ENCODE results near the gene BCAS3.

The BCAS3 gene

DNA sequence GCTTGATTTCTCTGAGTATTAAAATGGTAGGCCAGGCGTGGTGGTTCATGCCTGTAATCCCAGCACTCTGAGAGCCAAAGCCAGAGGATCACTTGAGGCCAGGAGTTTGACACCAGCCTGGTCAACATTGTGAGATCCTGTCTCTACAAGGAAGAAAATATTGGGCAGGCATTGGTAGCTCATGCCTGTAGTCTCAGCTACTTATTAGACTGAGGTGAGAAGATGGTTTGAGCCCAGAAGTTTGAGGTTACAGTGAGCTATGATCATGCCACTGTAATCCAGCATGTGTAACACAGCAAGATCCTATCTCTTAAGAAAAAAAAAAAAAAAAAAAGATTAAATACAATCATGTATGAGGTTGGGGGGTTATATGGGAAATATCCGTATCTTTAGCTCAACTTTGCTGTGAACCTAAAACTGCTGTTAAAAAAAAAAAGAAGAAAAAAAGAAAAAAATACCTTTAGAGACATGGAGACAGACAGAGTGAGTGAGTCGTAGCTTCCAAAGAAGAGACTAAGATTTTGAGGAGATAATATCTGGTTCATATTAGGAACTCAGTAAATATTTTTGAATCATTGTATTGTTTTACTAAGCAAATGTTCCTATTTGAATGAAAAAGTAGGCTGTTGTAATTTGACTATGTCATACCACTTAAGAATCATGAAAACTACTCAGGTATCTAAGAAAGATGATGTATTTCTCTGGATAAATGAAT lies 396.3 kb downstream of the BCAS3 start:
- DNase-seq: no peak

GRCh38 chr17:61075988-61076387 lies 398.3 kb downstream of the BCAS3 start:
- DNase-seq: peak; percentile 4

DNA sequence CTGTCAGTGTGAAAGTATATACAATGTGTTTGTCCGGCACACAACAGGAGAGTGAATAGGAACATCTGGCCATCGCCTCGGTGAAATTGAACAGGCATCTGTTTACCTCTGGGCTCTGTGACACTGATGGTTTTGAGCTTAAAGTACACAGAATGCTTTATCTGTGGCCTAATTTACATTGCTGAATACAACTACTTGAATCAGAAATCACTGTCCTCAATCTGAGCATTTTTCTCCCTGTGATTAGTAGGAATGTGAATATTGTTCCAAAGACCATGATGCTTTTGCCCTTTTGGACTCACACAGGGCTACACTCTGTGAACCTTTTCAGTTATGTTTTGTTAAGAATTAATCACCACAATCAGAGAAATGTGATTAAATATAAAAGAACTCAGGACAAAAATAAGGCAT lies 399.0 kb downstream of the BCAS3 start:
- no peak for DNase-seq

DNA sequence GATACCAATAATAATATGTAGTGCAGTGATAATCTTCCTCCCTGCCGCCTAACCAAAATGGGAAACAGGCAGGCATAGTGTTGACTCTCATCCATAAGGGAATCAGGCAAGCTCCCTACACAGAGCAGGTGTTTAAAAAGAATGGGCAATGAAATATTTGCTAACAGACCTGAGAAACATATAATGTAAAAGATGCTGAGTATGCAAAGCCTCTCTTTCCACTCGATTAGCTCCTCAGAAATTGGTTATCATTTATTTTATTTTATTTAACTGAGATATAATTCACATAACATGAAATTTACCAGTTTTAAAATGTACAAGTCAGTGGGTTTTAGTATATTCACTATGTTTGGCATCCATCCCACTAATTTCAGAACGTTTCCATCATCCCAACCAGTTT lies 404.3 kb downstream of the BCAS3 start:
- DNase-seq: no peak

- DNase-seq: no peak
Measured at GRCh38 chr17:61084260-61084659, 406.6 kb downstream of the BCAS3 start.

GRCh38 chr17:61087024-61087423 lies 409.4 kb downstream of the BCAS3 start:
- DNase-seq: no peak

- no peak for DNase-seq
Measured at GRCh38 chr17:61088556-61088955, 410.9 kb downstream of the BCAS3 start.

- no peak for DNase-seq
Measured at GRCh38 chr17:61091096-61091495, 413.4 kb downstream of the BCAS3 start.

DNA sequence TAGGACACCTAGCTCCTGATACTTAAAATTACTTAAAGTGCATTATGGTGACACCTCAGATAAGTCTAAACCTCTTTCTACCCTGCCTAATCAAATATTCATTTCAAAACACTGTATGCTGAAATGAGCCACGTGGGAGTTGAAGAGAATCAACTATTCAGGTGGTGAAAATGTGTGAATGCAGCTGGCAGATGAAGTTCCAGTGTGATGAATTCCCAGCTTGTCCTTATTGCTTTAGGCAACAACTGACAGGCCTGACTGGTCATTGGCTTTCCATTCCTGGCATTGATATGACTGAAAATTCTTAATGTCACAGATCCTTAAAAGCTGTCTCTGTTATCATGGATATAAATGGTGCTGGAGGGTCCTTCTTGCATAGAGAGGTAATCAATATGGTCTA lies 420.1 kb downstream of the BCAS3 start:
- no peak for DNase-seq

DNA sequence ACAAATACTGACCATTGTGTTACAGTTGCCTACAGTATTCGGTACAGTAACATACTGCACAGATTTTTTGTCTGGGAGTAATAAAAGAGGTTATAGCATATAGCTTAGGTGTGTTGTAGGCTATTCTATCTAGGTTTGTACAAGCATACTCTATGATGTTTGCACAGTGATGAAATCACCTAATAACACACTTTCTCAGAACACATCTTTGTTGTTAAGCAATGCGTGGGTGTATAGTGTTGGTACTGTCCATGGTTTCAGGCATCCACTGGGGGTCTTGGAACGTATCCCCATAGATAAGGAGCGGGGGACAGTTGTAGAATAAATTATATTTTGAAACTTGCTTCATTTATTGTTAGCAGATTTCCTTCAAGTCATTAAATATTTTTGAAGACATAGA lies 428.7 kb downstream of the BCAS3 start:
- DNase-seq: no peak

DNA sequence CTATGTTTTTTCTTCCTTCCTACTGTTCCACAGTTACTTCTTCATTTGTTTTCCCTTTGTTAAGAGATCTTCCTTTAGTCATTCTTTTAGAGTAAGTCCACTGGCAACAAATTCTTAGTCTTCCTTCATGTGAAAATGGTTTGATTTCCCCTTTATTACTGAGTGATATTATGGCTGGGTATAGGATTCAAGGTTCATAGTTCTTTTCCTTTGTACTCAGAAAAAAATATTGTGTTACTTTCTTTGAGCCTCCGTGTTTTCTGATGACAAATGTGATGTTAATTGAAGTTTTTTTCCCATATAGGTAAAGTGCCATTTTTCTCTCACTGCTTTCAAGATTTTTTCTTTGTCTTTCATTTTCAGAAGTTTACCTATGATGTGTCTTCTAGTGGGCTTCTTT lies 438.9 kb downstream of the BCAS3 start:
- DNase-seq: no peak

DNA sequence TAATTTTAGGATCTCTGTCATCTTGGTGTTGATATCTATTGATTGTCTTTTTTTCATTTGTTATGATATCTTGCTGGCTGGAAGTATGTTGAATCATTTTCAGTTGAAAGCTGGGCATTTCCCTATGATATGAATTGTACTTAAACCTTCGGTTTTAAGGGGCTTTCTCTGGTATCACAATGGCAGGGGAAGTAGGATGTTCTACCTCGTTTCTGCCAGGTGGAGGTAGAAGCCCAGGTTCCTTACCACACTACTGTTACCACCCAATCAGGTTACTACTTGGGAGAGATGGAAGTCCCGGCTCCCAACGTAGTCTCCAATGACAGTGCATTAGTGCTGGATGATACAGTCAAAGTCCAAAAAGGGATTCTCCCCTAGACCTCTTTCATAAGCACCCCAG lies 440.3 kb downstream of the BCAS3 start:
- DNase-seq: no peak

DNA sequence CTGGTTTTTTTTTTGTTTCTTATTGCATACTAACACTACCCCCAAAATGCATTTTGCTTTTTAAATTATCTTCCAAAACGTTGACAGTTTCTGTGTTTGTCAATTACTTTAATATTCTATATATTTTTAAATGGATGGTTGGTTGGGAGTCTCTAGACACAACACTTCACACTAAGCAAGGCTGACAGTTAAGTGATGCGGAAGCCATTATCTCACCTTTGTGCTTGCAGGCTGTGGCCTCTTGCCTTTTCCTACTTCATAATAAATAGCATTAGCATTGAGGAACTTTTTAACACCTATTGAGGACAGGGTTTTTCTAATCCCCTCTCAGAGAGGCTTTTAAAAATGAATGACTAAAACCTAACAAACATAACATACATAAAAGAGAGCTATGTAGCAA lies 441.2 kb downstream of the BCAS3 start:
- DNase-seq: no peak

DNA sequence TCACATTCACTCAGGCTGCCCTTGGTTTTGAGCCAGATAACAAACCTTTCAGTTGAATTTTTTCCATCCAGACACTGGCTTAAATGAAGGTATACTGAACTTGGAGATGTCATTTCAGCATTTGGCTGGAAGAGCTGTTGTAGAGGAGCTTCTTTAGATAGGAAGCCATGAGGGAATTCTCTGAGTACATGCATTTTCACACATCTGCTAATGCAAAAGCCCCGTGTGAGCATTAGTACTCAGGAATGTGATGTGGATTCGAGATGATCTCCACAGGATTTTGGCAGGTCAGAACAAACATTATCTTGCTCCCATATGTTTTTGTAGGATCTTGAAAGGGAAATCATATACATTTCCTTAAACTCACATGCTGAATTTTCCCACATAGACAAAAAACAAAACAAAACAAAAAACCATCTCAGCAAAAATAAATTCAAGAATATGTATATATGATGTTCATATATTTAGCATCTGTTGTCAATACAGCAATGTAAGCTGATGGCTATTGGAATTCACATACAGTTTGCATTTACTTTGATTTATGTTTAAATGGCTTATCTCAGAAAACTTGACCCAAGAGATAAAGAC lies 444.8 kb downstream of the BCAS3 start:
- no peak for DNase-seq

DNA sequence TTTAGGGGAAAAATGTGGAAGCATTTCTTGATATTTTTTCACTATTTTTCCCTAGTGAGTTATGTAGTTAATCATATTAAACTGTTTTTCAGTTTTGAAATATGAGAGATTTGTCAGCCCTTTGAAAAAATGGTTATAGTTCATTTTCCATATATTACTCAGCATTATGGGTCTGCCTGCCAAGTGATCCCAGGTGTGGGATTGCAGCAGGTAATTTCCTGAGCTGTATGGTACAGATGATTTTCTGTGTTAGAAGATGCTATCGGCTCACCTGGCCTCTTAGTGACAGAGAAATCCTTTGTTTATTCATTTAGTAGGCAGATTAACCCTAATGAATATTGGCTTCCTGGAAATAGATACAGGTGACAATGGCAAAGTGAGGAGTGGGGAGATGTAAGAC lies 446.9 kb downstream of the BCAS3 start:
- no peak for DNase-seq

- DNase-seq: no peak
Measured at GRCh38 chr17:61126473-61127249, 449.0 kb downstream of the BCAS3 start.

DNA sequence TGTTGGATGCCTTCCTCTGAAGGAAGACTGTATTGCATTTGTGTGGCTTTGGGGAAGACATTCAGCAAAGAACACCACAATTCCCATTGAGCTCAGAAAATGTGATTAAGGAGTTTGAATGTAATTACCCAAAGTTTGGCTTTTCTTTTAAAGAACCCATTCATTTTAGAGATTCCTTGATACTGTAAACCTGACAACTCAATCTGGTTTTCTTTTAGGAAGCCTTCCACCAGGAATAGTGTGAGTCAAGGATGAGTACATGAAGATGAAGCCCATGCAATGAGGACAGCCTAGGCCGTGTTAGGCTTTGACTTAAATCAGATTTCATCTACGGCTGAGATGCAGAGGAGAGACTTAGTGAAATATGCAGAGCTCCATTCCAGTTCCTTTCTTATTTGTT lies 450.3 kb downstream of the BCAS3 start:
- DNase-seq: no peak

- DNase-seq: no peak
Measured at GRCh38 chr17:61128661-61129115, 451.0 kb downstream of the BCAS3 start.

GRCh38 chr17:61129267-61130254 lies 451.9 kb downstream of the BCAS3 start:
- DNase-seq: no peak

DNA sequence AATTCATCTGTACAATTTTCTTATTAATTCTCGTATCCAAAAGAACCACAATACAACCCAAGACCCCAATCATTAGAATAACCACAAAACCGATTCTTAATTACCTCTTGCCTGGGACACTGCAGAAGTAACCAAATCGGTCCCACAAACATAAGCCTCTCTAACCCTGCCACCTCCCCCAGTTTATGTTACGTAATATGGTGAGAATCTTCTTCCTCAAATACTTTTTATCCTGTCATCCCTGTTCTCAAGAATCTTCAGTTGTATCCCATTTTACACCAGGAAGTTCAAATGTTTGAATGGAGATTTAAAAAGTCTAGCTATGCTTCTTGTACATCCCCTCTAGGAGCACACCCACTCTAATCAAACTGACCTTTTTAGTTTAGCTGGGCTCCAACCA lies 452.7 kb downstream of the BCAS3 start:
- DNase-seq: no peak

DNA sequence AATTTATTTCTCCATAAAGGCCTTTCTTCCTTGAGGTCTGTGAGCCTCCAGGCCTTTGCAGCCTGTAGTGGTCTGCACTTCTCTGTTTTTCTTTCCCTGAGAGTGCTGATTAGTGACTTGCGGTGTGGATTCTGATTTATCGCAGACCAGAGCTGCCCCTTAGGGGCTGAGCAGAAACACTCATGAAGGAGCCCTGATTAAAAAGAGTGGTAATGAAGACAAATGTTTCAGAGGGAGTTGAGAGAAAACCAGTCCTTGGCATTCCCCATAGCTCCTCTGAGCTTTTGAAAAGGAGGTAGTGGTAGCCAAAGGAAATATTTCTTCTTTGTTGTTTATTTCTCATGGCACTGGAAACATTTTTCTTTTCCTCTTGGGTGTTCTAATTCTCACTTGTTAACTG lies 453.9 kb downstream of the BCAS3 start:
- no peak for DNase-seq

DNA sequence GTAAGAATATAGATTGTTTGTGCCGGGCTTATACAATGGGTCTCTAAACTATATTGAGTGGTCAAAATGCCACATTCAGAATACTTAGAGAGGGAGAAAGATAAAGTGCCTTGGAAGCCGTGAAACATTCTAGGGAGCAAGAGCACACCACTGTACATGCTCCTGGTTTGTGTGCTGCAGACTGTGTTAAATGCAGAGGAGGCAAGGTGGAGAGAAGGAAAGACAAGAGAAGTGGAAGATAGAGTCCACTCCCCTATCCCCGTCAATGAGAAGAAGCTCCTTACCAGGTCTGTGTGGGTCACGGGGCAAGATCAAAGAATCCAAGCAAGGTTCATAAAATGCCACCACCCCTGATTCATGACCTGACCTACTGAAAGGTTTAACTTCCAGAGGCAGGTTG lies 454.9 kb downstream of the BCAS3 start:
- DNase-seq: no peak

DNA sequence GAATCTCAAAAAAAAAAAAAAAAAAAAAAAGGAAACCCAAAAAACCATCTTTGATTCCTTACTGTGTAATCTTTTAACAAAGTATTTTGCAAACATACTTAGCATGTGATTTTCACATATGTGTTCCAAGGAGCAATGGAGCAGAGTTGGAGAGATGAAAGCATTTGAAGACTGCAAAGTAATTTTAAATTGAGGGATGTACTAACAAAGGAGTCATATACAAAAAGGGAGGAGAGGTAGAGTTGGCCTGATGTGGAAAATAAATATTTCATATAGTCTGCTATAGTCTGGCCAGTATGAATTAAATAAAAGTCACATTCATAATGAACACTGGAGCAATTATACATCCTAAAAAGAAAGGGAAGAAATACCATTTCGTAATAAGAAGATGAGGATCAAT lies 456.2 kb downstream of the BCAS3 start:
- no peak for DNase-seq
